T-helper 17 cell (primary cell): ENCODE measurements around the gene EFCAB6. TPM values are rescaled to one million over a fixed set of nuclear protein-coding genes. Genes with fewer than 3 reads are reported as not detected.

Experiments used
- ATAC-seq: fragments of 150-1000 bp; cut with Tn5 transposase; 2 replicates; pipeline ENCODE4 v1.10.0; 2021; ENCODE audit warnings: mild to moderate bottlenecking, moderate library complexity
- DNase-seq, 3 donors: peaks; one replicate each; pipeline versions ENCODE4 v3.0.0 to v3.0.0-alpha.2; 2020 to 2021
- H3K9me3 ChIP-seq: one replicate; pipeline ENCODE4 v1.7.0; 2013; ENCODE audit warnings: low read length, mild to moderate bottlenecking; ENCODE audit not compliant: control insufficient read depth, poor library complexity, severe bottlenecking
- H3K27ac Mint-ChIP-seq: one replicate; pipeline ENCODE4 v1.8.0; 2022; ENCODE audit warnings: mild to moderate bottlenecking, moderate library complexity, mixed read lengths
- H3K27me3 Mint-ChIP-seq: one replicate; pipeline ENCODE4 v1.8.0; 2022; ENCODE audit warnings: mixed read lengths
- H3K36me3 Mint-ChIP-seq: one replicate; pipeline ENCODE4 v1.8.0; 2022; ENCODE audit warnings: low read depth, mixed read lengths
- H3K4me1 Mint-ChIP-seq: one replicate; pipeline ENCODE4 v1.8.0; 2022; ENCODE audit warnings: mild to moderate bottlenecking, mixed read lengths
- H3K4me3 Mint-ChIP-seq: one replicate; pipeline ENCODE4 v1.8.0; 2022; ENCODE audit warnings: mild to moderate bottlenecking, moderate library complexity, mixed read lengths
- total RNA-seq, 4 donors: library from RNA in 2 of 4; stranded (reverse) in 2 of 4; gene quantifications; one replicate each; pipeline ENCODE4 v1.2.3 and lab custom pipeline; 2022 to 2026

Gene EFCAB6
- total RNA-seq, 2 donors from 2014 or later, result 0.16 TPM; not detected in 1

DNA sequence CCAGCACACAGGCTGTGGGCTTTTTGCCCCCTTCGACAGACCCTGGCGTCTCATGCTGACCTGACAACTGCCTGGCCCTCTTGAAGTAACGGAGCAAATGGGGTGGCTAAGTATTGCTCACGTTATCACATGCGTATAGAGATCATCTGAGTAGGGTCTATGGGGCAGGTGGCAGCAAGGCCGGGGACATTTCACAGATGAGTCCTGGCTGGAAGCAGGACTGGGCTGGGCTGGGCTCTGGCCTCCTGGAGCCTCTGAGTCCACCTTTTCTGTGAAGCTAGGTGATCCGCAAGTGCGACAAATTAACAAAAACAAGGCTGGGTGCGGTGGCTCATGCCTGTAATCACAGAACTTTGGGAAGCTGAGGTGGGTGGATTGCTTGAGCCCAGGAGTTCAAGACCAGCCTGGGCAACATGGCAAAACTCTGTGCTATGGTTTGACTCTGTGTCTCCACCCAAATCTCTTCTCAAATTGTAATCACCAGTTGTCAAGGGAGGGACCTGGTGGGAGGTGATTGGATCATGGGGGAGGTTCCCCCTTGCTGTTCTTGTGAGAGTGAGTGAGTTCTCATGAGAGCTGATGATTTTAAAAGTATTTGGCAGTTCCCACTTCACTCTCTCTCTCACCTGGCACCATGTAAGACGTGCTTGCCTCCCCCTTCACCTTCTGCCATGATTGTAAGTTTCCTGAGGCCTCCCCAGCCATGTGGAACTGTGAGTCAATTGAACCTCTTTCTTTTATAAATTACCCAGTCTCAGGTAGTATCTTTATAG is 278.3 kb downstream of the EFCAB6 start:
- no peak for DNase-seq
- H3K4me3 Mint-ChIP-seq, result no peak overlapping the region
- peaks cover 3% of the 10 kb centered on the region for H3K36me3 Mint-ChIP-seq
- H3K27me3 Mint-ChIP-seq, result peaks cover 43% of the 10 kb centered on the region
- H3K27ac Mint-ChIP-seq, result no peak overlapping the region
- H3K4me1 Mint-ChIP-seq, result no peaks in the 10 kb centered on the region
- ATAC-seq, result no peak
- no peaks in the 10 kb centered on the region for H3K9me3 ChIP-seq

DNA sequence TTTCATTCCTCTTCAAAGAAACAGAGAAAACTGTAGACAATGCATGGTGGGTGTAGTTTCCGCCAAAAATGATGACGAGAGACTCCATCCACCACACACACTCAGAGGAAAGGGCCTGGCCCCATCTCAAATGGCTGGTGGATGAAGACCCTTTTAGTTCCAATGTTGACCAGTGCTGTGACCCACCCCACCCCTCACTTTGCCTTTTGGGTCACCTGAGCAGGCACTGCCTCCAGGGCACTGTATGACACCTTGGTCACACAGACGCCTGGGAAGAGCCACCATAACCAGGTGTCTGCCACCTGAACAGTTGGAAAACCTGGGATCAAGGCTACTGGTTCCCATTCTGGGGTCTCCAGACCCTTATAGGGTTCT is 279.0 kb downstream of the EFCAB6 start:
- Mint-ChIP-seq H3K27ac (no peak overlapping the region), H3K36me3 (peaks cover 2% of the 10 kb centered on the region), H3K27me3 (peaks cover 45% of the 10 kb centered on the region), H3K4me3 (no peak overlapping the region), H3K4me1 (no peaks in the 10 kb centered on the region)
- H3K9me3 ChIP-seq, result no peaks in the 10 kb centered on the region
- ATAC-seq, result no peak
- no peak for DNase-seq

DNA sequence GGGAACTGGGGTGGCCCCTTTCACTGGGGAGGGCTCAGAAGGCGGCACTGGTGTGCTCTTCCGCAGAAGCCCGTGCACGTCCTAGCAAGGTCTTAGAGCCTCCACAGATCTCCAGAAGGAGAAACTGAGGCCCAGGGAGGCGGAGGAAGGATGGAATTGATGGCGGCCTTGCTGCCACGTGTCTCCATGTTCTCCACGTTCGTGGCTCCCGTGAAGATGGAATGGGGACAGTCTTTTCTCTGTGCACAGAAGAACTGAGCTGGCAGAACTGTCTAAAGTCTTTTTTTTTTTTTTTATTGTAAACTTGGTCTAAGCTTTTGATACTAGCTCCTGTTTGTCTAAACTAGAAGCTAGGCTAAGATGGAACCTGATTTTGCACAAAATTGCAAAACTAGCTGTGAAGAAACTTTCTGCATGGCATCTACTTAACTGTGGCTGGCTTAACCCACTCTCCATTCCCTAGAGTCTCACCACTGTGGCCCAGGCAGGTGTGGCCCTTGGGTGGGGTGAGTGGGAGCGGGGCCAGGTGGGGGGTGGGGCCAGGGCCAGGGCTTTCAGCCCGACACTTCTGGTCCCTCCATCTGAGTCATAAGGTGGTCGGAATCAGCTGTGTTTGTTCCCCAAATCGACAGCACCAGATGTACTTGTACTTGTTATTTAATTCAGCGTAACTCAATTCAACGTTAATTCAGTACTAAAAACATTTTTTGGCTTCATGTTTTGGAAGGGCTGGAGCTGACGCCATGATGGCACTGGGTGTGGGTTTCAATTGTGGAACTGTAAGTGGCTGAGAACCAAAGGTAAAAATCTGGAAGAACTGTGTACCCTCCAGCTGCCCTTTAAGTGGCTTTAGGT is 279.6 kb downstream of the EFCAB6 start:
- no peaks in the 10 kb centered on the region for H3K9me3 ChIP-seq
- H3K27me3 Mint-ChIP-seq, result peaks cover 38% of the 10 kb centered on the region
- no peaks in the 10 kb centered on the region for H3K36me3 Mint-ChIP-seq
- DNase-seq (no peak), ATAC-seq (no peak)
- H3K4me1 Mint-ChIP-seq, result no peaks in the 10 kb centered on the region
- H3K27ac Mint-ChIP-seq, result no peak overlapping the region
- no peak overlapping the region for H3K4me3 Mint-ChIP-seq

DNA sequence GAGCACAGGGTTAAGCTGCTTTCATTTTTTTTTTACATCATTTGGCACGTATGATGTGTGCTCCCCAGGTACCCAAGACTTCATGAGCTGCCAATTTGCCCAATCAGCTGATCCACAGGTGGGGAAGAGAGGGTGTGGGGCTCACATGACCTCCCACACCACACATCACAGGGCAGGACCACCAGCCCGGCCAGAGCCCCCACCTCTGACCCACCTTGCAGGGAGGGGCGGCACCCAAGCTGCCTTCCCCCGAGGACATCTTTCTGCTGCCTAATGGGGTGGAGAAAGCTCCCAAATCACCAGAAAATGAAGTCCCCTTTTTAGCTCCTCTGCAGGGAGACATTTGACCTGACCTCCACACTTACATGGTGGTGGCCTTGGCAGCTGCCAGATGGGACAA is 280.5 kb downstream of the EFCAB6 start:
- H3K9me3 ChIP-seq, result no peaks in the 10 kb centered on the region
- Mint-ChIP-seq H3K27ac (no peak overlapping the region), H3K36me3 (no peaks in the 10 kb centered on the region), H3K4me3 (no peak overlapping the region), H3K27me3 (peaks cover 39% of the 10 kb centered on the region), H3K4me1 (no peaks in the 10 kb centered on the region)
- no peak for DNase-seq
- no peak for ATAC-seq

DNA sequence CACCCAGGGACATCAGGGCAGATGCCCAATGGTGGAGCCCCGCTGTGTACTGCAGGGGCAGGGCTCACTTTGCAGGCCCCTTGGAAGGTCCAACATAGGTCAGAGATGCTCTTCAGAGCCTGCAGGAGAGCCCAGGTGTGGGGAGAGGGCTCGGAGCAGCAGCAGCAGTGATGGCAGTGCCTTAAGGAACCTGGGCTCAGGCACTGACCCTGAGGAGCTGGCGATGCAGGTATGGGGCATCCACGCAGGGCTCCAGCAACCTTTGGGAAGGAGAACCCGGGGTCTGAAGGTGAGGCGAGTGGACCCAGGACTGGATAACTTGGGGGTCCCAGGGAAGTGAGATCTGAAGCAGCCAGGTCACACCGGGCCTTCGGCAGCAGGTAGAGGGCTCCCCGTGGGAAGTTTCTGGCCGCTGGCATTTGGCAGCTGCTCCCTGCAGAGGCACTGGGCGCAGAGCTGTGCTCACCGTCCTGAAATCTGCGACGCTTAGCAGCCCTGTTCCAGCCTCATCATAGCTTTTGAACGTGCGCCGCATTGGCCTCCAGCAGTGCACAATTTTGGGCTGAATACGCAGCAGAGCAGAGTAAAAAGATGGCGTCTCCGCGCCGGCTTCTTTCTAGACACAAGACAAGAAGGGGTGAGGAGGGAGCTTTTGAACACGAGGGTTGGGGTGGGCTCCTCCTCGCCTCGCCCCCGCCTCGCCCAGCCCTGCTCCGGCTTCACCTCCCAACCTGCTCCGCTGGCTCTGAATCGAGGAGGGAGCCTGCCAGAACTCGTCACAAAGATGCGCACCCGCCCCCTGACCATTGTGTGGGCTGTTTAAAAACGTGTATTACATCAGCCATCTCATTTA is 281.5 kb downstream of the EFCAB6 start:
- H3K27ac Mint-ChIP-seq, result no peak overlapping the region
- no peak overlapping the region for H3K4me3 Mint-ChIP-seq
- no peaks in the 10 kb centered on the region for H3K4me1 Mint-ChIP-seq
- peaks cover 44% of the 10 kb centered on the region for H3K27me3 Mint-ChIP-seq
- ATAC-seq (no peak), DNase-seq (no peak)
- no peaks in the 10 kb centered on the region for H3K36me3 Mint-ChIP-seq
- no peaks in the 10 kb centered on the region for H3K9me3 ChIP-seq

DNA sequence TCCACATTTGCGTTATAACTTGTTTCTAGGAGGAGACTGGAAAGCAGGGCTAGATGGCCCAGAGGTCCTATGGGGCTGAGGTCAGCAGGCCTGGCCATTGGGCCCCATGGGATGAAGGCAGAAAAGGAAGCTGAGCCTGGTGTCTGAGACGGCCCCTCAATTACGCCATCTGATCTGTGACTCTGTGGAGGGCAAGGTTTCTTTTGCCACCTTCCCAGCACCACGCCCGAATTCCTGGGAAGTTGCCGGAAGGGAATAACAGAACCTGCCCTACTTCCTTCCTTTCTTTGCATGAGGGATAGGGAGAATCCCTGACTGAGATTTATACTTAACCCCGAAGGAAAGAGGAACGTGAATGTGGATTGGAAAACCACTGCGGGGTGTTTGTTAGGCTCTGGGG is 282.2 kb downstream of the EFCAB6 start:
- Mint-ChIP-seq H3K4me3 (no peak overlapping the region), H3K4me1 (no peaks in the 10 kb centered on the region), H3K36me3 (peaks cover 1% of the 10 kb centered on the region), H3K27ac (no peak overlapping the region), H3K27me3 (peaks cover 45% of the 10 kb centered on the region)
- no peaks in the 10 kb centered on the region for H3K9me3 ChIP-seq
- ATAC-seq (no peak), DNase-seq (no peak)

DNA sequence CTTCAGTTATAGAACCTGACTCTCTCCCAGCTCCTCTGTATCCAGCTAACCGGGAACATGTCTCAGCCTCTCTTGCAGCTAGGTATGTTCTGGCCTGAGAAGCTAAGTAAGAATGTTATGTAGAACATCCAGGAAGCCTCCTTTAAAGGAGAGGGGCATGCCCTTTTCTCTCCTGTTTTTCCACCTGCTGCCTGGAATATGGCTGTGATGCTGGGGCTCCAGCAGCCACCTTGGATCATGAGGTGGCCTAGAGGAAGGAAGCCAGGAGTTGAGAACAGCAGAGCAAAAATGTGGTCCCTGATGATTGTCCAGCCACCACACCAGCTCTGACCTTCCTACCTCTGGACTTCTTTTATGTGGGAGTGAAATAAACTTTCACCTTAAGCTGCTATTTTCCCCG is 282.6 kb downstream of the EFCAB6 start:
- H3K4me1 Mint-ChIP-seq, result no peaks in the 10 kb centered on the region
- peaks cover 2% of the 10 kb centered on the region for H3K36me3 Mint-ChIP-seq
- no peaks in the 10 kb centered on the region for H3K9me3 ChIP-seq
- ATAC-seq, result no peak
- H3K27ac Mint-ChIP-seq, result no peak overlapping the region
- no peak overlapping the region for H3K4me3 Mint-ChIP-seq
- H3K27me3 Mint-ChIP-seq, result peaks cover 46% of the 10 kb centered on the region
- DNase-seq, result no peak

DNA sequence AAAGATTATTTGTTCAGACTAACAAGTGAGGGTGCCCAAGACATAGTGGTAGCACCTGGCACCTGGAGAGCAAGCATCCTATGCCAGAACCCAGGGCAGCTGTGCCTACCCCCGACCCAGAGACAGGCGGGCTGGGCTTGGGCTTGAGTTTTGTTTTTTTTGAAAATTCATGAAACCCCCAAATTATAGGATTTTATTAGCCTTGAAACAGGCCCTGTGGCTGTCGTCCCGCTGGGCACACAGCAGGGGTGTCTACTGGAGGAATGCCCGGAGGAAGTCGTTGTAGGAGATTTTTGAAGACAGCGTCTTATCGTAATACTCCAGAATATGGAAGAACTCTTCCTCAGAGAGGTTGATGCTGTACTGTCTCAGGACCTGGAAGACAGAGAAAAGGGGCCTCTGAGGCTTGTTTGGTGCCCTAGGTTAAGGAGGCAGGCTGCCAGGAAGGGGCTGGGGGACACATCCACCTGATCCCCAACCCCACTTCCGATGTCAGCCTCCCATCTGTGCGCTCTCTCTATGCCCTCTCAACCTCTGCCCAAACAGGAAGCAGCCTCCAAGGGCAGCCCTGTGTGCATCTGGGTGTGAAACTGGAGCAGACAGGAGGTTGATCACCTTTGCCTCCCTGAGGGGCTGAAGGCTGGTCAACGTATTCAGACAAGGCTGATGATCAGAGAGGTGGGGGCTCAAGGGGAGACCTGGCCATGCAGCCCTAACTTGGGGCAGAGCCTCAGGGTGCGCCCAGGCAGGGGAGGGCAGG is 283.3 kb downstream of the EFCAB6 start:
- peaks cover 46% of the 10 kb centered on the region for H3K27me3 Mint-ChIP-seq
- no peaks in the 10 kb centered on the region for H3K4me1 Mint-ChIP-seq

DNA sequence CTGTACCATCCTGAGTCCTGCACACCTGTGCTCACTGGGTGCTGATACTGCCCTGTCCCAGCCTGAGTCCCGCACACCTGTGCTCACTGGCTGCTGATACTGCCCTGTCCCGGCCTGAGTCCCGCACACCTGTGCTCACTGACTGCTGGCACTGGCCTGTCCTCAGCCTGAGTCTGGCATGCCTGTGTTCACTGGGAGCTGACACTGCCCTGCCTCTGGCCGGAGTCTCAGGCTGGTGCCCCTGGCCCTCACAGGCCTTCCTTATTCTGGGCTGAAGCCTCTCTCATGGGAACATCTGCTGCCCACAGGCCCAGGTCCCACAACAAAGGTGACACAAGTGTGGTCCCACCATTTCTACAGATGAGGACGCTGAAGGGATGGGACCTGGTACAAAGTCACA is 285.2 kb downstream of the EFCAB6 start:
- no peaks in the 10 kb centered on the region for H3K9me3 ChIP-seq
- H3K27me3 Mint-ChIP-seq, result peaks cover 46% of the 10 kb centered on the region
- no peak overlapping the region for H3K27ac Mint-ChIP-seq
- no peak for ATAC-seq
- H3K4me1 Mint-ChIP-seq, result no peaks in the 10 kb centered on the region
- H3K36me3 Mint-ChIP-seq, result peaks cover 2% of the 10 kb centered on the region
- no peak overlapping the region for H3K4me3 Mint-ChIP-seq
- no peak for DNase-seq

More for the DNA sequence above, 283.3 kb downstream of the EFCAB6 start:
- no peak overlapping the region for H3K4me3 Mint-ChIP-seq
- ATAC-seq (no peak), DNase-seq (no peak)
- no peaks in the 10 kb centered on the region for H3K9me3 ChIP-seq
- H3K36me3 Mint-ChIP-seq, result peaks cover 2% of the 10 kb centered on the region
- H3K27ac Mint-ChIP-seq, result no peak overlapping the region

DNA sequence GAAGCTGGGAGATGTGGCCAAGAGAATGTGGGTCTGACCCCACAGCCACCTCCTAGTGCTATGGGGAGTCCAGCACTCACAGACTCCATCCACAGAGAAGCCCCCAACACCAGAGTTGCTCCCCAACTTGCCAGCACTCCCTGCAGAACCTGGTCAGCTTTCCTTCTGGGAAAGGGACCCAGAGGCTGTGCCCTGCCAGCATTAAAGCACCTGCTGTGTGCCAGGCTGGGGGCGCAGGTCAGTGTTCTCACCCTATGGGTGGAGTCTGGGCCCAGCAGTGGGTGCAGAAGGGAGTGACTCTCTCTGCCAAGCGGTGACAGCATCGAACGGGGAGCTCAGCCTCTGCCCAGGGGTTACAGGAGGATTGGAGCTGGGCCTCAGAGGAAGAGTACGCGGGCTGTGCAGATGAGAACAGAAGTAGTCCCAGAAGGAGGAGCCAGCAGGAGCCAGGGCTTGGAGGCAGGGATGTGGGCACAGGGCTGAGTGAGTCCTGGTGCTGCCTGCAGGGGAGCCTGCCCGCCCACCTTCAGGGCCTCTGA is 285.9 kb downstream of the EFCAB6 start:
- Mint-ChIP-seq H3K4me1 (no peaks in the 10 kb centered on the region), H3K27ac (no peak overlapping the region), H3K27me3 (peaks cover 46% of the 10 kb centered on the region), H3K4me3 (no peak overlapping the region), H3K36me3 (peaks cover 2% of the 10 kb centered on the region)
- ATAC-seq, result no peak
- no peaks in the 10 kb centered on the region for H3K9me3 ChIP-seq
- DNase-seq, result no peak

DNA sequence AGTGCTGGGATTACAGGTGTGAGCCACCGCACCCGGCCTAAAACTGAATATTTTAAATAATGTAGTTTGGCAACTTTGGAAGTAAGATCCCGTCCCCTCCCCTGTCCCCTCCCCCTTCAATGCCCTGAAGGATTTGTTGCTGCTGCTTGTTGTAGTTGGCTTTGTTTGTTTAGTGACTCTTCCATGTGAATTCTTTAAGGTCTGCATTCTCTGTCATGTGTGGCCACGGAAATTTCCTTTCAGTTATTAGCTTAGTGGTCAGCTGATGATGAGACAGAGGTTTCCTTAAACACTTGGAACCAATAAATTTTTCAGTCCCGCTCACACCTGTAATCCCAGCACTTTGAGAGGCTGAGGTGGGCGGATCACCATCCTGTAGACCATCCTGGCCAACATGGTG is 290.4 kb downstream of the EFCAB6 start:
- Mint-ChIP-seq H3K4me3 (no peak overlapping the region), H3K27me3 (peaks cover 19% of the 10 kb centered on the region), H3K36me3 (peaks cover 2% of the 10 kb centered on the region), H3K27ac (no peak overlapping the region), H3K4me1 (no peaks in the 10 kb centered on the region)
- ATAC-seq (no peak), DNase-seq (no peak)
- no peaks in the 10 kb centered on the region for H3K9me3 ChIP-seq

DNA sequence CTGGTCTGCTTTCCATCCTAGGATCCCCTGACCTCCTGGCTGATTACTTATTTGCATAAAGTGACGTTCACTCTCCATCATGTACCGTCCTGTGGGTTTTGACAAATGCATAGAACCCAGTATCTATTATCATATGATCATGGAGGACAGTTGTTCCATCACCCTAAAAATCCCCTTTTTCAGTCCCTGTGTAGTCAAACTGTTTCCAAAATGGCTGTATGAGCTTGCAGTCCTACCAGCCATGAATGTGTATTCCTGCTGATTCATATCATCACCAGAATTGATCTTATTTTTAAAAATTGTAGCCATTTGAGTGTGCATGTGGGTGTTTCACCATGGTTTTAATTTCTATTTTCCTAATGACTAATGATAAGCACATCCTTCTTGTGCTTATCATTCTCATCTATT is 291.5 kb downstream of the EFCAB6 start:
- H3K27me3 Mint-ChIP-seq, result peaks cover 12% of the 10 kb centered on the region
- H3K4me3 Mint-ChIP-seq, result no peak overlapping the region
- ATAC-seq (no peak), DNase-seq (no peak)
- no peaks in the 10 kb centered on the region for H3K9me3 ChIP-seq
- H3K4me1 Mint-ChIP-seq, result no peaks in the 10 kb centered on the region
- peaks cover 2% of the 10 kb centered on the region for H3K36me3 Mint-ChIP-seq
- no peak overlapping the region for H3K27ac Mint-ChIP-seq
